ENCODE measurements around the gene DHX30.
"Not testable (repeated sequence)": the region's sequence is repeated elsewhere in the genome, so short reads cannot be mapped to it uniquely, and the experiment has no call there.

The DHX30 gene
- 161 to 297 reads per million in 2 experiments for total RNA-seq

DNA sequence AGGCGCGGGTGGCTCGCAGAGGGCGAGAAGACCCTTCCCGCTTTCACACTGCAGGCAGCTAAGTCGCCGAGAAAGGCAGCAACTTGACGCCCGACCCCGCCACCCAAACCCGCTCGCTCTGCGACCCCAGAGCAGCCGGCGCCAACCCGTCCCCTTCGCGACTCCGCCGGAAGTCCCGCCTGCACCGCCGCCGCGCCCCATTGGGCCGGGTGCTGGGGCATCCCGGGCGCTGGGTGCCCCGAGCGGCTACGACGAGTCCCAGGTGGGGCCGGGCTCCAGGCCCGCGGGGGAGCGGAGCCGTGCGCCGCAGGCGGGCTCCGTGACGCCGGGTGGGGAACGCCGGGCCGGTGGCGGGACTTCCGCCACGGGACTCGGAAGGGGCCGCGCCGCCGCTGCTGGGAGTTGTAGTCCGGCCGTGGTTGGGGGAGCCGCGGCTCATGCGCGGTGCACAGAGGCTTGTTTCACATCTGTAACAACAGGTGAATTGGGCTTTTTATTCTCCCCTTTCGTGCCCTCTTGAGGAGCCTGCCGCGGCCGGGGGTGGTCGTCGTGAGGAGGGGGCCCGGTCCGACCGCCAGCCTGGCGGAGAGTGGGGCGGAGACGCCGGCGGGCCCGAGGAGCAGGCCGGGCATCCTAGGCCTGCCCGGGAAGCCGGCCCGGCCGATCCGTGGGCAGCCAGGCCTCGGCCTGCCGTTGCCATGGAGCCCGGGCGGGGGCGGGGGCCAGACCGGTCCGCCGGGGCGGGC lies at the start of gene DHX30:
Gene DHX30, plus strand, starts transcription at position 405 of the 746 bp plus-strand sequence. CDS start 7,546 bp downstream, outside the sequence.
- DNase-seq (ENCODE audit: low read depth): peak; percentile 75

DNA sequence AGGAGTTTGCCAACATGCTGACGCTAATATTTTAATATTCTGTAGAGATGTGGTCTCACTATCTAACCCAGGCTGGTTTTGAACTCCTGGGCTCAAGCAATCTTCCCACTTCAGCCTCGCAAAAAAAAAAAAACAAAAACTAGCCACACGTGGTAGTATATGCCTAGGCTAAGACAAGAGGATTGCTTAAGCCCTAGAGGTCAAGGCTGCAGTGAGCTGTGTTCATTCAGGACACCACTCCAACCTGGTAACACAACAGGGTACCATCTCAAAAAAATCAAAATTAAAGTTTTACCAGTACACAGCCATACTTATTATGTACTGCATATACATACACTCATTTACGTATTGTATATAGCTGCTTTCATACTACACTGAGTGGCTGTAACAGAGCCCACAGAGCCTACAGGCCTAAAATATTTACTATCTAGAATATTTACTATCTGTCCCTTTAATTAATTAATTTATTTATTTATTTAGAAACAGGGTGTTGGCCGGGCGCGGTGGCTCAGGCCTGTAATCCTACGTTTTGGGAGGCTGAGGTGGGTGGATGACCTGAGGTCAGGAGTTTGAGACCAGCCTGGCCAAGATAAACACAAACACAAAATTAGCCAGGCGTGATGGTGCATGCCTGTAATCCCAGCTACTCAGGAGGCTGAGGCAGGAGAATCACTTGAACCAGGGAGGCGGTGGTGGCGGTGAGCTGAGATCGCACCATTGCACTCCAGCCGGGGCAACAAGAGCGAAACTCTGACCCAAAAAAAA lies 44.5 kb upstream of the DHX30 start:
- DNase-seq (ENCODE audit: low read depth): no peak

DNA sequence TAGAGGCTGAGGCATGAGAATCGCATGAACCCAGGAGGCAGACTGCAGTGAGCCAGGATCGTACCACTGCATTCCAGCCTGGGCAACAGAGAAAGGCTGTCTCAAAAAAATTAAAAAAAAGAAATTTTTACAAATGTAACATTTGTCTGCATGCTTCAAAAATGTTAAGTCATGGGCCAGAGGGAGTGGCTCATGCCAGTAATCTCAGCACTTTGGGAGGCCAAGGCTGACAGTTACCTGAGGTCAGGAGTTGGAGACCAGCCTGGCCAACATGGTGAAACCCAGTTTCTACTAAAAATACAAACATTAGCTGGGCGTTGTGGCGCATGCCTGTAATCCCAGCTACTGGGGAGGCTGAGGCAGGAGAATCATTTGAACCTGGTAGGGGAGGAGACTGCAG lies 42.7 kb upstream of the DHX30 start:
- DNase-seq (ENCODE audit: low read depth): not testable (repeated sequence)

DNA sequence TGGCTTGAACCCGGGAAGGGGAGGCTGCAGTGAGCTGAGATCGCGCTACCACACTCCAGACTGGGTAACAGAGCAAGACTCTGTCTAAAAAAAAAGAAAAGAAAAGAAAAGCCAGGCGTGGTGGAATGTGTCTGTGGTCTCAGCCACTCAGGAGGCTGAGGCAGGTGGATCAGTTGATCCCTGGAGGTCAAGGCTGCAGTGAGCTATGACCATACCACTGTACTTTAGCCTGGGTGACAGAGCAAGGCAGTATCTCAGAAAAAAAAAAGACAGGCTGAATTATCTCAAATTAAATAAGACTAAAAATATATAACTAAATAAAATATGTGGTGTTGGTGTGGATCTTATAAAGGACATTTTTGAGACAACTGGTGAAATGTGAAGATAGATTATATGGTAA lies 41.9 kb upstream of the DHX30 start:
- no peak for DNase-seq (ENCODE audit: low read depth)

- DNase-seq (ENCODE audit: low read depth): no peak
Measured at GRCh38 chr3:47762233-47762632, 40.7 kb upstream of the DHX30 start.

DNA sequence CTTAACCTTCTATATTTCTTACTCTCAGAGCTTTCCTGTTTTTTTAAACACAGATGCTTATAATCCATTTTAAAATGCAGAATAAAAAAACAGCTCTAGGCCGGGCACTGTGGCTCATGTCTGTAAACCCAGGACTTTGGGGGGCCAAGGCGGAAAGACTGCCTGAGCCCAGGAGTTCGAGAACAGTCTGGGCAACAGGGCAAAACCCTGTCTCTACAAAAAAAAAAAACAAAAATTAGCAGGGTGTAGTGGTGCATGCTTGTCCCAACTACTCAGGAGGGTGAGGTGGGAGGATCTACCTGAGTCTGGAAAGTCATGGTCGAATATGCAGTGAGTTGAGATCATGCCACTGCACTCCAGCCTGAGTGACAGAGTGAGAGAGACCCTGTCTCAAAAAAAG lies 36.8 kb upstream of the DHX30 start:
- no peak for DNase-seq (ENCODE audit: low read depth)

- DNase-seq (ENCODE audit: low read depth): no peak
Measured at GRCh38 chr3:47772047-47772446, 30.9 kb upstream of the DHX30 start.

GRCh38 chr3:47772788-47773187 lies 30.1 kb upstream of the DHX30 start:
- DNase-seq (ENCODE audit: low read depth): no peak

GRCh38 chr3:47778746-47779145 lies 24.2 kb upstream of the DHX30 start:
- no peak for DNase-seq (ENCODE audit: low read depth)

DNA sequence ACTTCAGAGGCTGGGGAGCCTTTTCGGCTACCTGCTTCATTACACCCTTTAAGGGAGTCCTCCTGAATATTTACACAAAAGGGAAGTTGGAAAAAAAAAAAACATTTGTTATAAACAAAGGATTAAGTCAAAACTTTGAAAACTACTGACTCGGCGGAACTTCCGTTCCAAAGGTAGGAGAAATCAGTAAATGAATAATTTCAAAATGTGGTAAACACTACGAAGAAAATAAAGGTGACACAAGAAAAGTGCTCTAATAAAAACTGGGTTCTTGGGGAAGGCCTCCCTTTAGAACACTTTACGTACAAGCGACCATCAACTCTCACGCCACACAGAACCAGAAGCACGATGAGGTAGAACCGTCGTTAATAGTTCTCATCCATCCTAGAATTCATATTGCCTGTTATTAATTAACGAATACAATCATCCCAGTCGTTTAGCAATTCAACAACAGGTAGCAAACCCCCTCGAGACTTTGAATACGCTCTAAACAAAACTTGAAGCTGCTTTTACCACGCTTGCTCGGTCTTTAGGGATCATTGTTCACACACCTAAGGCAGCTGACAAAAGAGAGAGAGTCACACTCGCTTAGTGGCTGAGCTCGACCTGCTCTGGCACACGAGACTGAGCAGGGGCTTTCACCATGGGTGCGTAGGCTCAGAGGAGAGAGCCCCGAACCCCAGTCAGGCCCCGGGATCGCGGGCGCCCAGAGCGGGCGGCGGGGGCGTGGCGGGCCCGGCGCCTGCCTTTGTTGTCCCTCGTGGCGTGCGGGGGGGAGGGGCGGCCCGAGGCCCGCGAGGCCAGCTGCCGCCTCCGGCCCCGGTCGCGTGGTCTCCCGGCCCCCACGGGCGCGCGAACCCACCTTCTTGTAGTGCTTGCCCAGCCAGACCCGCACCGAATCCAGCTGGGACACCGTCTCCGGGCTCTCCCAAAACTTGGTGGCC lies 21.9 kb upstream of the DHX30 start:
- DNase-seq (ENCODE audit: low read depth): peak; percentile 49

GRCh38 chr3:47781685-47782445 lies 21.1 kb upstream of the DHX30 start, which contains the start of gene SMARCC1:
Gene SMARCC1, minus strand, starts transcription at chr3:47781893. Its CDS starts 96 bp downstream, at chr3:47781797.
- peak; percentile 95 for DNase-seq (ENCODE audit: low read depth)

DNA sequence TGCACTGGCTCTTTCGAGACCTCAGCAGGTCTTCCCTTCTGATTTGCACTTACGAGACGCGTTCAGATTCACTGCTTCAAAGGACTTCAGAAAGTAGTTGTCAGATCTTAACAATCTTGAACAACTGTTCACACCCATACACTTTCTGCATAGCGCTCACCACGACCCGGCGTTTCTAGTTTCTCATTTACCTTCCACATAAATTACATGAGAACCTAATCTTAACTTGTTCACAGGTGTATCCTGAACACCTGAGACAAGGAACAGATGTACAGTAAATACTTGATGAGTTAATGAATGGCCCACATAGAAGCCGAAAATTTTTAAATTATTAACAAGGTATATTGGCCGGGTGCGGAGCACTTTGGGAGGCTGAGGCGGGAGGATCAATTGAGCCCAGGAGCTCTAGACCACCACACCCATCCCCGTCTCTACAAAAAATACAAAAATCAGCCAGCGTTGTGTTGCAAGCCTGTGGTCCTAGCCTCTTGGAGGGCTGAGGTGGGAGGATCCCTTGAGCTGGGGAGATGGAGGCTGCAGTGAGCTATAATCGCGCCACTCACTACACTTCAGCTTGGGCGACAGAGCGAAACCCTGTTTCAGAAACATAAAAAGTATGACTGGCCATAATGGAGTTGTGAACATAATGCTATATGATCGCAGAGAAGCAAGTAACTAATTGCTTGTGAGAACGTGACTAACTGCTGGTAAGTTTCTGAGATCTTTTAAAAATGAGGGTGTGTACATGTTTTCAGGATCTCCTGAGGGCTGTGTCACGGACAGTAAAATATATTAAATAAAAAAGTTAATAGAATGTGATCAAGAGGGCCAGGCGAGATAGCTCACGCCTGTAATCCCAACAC lies 20.3 kb upstream of the DHX30 start:
- no peak for DNase-seq (ENCODE audit: low read depth)

GRCh38 chr3:47783673-47784072 lies 19.3 kb upstream of the DHX30 start:
- DNase-seq (ENCODE audit: low read depth): no peak

- DNase-seq (ENCODE audit: low read depth): no peak
Measured at GRCh38 chr3:47791193-47791855, 11.6 kb upstream of the DHX30 start.

- no peak for DNase-seq (ENCODE audit: low read depth)
Measured at GRCh38 chr3:47792699-47793098, 10.2 kb upstream of the DHX30 start.

- DNase-seq (ENCODE audit: low read depth): no peak
Measured at GRCh38 chr3:47794544-47794943, 8.4 kb upstream of the DHX30 start.

DNA sequence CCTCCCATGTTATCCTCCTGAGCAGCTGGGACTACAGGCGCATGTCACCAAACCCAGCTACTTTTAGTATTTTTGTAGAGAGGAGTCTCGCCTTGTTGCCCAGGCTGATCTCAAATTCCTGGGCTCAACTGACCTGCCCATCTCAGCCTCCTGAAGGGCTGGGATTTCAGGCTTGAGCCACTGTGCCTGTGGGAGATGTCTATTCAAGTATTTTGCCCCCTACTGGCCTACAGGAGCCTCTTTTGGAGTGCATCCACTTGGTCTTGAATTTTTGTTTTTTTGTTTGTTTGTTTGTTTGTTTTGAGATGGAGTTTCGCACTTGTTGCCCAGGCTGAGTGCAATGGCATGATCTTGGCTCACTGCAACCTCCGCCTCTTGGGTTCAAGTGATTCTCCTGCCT lies 3.2 kb upstream of the DHX30 start:
- no peak for DNase-seq (ENCODE audit: low read depth)

- no peak for DNase-seq (ENCODE audit: low read depth)
Measured at GRCh38 chr3:47803480-47804025, 615 bp downstream of the DHX30 start.

- DNase-seq (ENCODE audit: low read depth): no peak
Measured at GRCh38 chr3:47804577-47804976, 1.6 kb downstream of the DHX30 start.
